ENCODE measurements around the gene PRRT1.

DNA sequence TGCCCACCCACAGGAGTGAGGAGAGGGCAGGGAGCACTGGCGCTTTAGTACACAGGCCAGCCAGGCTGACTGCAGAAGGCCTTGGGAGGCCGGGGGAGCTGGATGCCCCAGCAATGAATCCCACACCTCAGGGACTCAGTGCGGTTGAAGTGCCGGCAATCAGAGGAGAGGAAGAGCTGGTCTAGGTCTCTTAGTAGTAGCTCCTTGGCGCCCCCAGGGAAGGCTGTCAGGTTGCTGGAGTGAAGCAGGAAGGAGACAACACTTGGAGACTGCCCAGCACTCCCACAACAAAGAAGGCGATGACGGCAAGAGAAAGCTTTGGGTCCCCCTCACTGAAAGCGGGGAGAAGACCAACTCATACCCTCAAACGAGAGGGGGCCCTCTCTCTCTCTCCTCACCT is 34.3 kb downstream of the PRRT1 start:
- TF ChIP-seq CTCF (IDR thresholded peaks at IDR 0.05; ENCODE audit: low read depth, low read length, missing input control): no peak
- TF ChIP-seq TAF1 (conservative IDR thresholded peaks at IDR 0.05): no peak
- no peak for TF ChIP-seq RAD21 (IDR thresholded peaks at IDR 0.05)
- TF ChIP-seq EGR1 (IDR thresholded peaks at IDR 0.05; ENCODE audit: low read depth in 2 of 2): no peak
- TF ChIP-seq YY1 (IDR thresholded peaks at IDR 0.05): no peak
- no peak for TF ChIP-seq NR2F2 (IDR thresholded peaks at IDR 0.05)

Data from liver (tissue), 3 donors.